Inferior parietal cortex (tissue), 1 donor: Measurements from ENCODE around the gene DNAAF1.
"Not testable (repeated sequence)": the region's sequence is repeated elsewhere in the genome, so short reads cannot be mapped to it uniquely, and the experiment has no call there.

ENCODE experiments used
- DNase-seq: peaks from one replicate; pipeline ENCODE4 v3.0.0-alpha.2; 2016; ENCODE audit errors: extremely low spot score

Gene DNAAF1

DNA sequence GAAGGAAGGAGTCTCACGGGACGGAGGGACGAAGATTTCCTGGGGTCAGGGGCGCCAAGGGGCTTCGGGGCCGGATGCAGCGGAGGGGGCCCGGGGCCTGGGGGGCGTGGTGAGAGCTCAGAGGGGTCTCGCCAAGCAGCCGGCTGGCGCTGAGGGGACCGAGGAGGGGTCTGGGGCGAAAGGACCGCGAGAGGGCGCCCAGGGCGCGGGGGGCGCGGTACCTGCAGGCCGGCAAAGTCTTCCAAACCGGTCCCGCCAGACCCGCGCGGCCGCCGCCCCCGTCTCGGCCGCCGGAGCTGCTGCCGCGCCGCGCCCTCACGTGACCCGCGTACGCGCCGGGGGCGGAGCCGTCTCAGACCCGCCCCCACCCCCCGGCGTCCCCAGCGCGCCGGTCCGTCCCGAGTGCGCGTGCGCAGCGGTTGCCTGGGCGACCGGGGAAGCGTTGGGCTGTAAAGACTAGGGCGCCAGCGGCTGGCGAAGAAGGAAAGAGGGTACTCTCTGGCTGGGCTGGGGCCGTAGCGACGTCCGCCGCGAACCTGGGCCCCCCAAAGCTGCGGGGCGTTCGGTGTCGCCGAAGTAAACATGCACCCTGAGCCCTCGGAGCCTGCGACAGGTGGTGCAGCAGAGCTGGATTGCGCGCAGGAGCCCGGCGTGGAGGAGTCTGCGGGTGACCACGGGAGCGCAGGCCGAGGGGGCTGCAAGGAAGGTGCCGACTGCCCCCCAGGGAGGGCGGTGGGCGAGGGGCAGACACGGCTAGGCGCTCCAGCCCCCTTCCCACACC lies at the start of gene DNAAF1, which contains the start of gene HSDL1:
Gene DNAAF1 (plus strand): TSS at position 450 of the 781 bp plus-strand sequence. CDS start 133 bp downstream, at position 583.
Gene HSDL1 (minus strand): TSS at position 319 of the 781 bp plus-strand sequence. CDS start 13,856 bp downstream, outside the sequence.
- DNase-seq, result peak; percentile 87

DNA sequence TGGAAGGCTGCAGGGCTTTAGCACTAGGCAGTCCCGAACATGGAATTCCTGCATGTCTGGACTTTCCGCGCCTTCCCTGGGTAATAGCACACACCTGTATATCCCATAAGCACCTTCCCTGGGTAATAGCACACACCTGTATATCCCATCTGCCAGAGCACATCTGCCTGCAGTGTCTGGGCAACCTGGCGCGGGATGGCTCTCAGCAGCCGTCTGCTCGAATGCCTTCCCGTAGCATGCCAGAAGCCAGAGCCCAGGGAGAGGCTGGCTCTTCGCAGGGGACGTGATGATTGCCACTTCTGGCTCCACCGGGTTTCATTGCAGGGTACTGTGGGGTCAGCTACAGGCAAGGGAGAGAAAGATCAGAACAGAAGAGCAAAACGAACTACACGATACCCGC lies 49.6 kb upstream of the DNAAF1 start:
- DNase-seq, result no peak

DNA sequence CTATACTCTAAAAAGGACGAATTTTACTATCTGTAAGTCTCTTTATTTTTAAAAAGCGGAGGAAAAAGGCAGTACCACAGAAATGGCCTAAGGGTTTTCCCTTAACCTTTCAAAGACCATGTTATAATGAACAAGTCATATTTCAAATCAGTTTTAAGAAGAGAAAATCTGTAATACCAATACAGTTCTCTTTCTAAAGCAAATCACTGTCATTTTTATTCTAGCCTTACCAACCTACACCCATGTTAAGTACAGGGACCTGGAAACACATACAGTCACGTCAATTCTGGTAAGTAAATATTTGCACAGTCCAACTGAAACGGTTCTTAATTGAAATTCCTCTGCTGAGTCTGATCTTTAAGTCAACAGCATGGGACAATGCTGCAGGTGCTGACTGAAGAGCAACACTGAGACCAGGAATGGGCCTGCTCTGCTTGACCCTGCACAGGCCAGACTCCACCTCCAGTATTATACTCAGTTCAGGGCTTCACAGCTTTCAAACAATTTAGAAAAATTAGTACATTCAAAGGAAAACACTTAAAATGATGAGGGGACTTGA lies 48.6 kb upstream of the DNAAF1 start:
- DNase-seq, result no peak

DNA sequence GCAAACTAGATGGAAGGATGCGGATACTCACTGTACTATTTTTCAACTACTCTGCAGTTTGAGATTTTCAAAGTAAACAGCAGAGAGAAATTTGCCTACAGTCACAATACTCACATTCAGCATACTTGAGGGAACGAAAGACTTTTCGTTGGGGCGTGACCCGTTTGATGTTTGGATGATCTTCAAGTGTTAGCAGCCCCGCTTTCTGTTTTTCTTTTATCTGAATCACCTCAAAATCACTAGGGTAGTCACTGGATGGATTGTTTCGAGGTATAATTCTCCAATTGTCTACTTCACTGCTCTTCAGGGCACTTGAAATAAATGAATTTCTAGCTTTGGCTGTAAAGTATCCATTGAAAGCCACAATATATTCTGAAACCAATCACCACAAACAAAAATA lies 46.2 kb upstream of the DNAAF1 start:
- no peak for DNase-seq

DNA sequence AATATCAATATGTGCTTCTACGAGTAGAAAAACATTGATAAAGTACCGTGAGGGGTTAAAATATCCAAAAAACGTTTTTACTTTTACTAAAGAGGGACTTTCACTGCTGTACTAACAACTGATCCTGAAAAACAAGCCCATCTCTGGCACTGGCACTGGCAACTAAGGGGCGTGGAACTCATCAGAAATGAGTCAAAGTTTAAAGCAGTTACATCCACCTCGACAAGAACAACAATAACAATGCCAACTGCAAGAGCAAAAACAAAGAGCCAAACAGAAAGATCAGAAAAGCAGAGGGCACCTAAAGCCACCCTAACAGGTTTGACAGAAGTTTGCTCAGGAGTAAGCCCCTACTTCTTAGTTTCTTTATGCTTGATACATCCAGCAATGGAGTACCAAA lies 41.4 kb upstream of the DNAAF1 start:
- no peak for DNase-seq

DNA sequence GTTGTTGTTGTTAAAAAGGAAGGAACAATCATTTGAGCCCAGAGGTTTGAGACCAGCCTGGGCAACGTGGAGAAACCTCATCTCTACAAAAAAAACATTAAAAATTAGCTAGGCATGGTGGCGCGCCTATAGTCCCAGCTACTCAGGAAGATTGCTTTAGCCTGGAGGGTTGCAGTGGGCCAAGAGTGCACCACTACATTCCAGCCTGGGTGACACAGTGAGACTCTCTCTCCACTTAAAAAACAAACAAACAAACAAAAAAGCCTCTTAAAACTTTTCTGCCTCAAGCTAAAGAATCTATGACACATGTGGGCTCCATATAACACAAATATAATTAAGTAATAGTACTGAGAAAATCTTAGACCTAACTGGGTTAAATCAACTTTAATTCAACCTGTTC lies 40.9 kb upstream of the DNAAF1 start:
- no peak for DNase-seq

DNA sequence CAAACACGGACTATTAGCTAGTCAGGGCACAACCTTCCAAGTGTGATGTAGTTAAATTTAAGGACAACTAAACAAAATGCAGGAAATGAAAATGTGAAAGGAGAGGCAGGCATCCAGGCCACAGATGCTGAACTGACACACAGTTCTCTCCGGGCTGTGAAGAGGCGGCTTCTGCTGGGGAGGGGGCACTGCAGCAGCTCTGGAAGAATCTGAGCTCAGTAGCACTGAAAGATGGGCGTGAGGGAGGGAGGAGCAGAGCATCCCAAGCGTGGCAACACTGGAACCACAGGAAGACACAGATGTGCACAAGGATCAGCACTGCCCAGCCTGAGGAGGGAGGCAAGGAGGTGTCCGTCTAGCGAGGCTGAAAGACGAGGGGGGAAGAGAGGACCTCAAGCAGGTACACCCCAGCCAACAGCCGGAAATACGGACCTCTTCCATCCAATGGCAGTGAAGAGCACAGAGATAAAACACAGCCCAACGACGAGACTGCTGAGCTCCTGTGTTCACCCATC lies 39.8 kb upstream of the DNAAF1 start:
- no peak for DNase-seq

DNA sequence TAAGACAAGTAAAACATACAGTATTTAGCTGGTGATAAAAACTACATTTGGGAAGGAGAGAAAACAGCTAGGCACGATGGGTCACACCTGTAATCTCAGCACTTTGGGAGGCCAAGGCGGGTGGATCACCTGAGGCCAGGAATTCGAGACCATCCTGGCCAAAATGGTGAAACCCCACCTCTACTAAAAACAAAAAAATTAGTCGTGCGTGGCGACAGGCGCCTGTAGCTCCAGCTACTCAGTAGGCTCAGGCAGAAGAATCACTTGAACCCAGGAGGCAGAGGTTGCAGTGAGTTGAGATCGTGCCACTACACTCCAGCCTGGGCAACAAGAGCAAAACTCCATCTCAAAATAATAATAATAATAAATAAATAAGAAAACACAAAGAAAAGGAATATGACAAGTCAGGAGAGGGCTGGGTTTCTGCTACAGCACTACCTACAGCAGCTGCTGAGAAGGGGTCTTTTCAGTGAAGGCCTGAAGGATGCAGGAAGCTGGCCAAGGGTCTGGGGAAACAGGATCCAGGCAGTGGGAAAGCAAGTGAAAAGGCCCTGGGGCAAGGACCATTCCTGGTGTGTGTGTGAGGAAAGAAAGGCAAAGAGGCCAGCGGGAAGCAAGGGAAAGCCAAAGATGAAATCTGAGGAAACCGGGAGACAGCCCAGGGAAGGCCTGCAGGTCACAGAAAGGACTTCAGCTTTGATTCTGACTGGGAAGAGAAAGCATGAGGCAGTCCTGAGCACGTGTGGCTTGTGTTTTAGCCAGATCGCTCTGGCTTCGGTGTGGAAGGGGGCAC lies 39.0 kb upstream of the DNAAF1 start:
- DNase-seq, result no peak

DNA sequence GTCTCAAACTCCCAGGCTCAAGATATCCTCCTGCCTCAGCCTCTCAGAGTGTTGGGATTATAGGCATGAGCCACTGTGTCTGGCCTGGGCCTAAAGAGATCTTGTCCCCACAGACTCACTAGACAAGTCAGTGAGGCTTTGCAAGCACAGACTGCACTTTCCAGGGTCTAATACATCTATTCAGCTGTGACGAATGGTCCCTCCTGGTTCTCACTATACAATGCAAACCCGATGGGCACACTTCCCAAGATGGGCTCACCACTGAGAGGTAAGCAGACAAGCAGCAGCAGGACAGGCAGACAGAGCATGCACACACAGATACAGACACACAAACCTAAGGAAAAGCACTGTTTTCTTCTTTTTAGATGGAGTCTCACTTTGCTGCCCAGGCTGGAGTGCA lies 37.2 kb upstream of the DNAAF1 start:
- DNase-seq, result no peak

DNA sequence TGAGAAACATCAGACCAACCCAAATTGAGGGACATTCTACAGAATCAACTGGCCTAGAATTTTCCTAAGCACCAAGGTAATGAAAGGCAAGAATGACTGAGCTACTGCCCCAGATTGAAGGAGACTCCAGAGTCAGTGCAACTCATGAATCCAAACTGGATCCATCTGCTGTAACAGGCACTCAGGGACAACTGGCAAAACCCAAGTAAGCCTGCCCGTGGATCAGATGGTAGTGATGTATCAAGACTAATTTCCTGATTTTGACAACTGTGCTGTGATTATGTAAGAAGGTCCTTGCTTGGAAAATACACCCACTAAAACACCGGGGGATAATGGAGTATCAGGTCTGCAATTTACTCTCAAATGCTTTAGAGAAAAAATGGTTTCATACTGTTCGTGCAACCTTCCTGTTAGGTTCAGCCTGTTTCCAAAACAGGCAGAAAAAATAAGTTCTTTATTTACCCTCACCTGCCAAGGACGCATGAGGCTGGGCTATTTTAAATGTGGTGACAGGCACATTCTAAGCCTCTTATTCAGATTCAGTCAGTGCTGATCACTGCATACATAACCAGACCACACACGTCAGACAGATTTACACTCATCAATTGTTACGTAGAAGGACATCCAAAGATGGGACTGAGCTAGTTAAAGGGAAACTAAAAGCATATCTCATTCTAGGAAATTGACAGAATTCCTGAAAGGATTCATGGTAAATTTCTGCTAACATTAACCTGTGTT lies 35.3 kb upstream of the DNAAF1 start:
- no peak for DNase-seq

DNA sequence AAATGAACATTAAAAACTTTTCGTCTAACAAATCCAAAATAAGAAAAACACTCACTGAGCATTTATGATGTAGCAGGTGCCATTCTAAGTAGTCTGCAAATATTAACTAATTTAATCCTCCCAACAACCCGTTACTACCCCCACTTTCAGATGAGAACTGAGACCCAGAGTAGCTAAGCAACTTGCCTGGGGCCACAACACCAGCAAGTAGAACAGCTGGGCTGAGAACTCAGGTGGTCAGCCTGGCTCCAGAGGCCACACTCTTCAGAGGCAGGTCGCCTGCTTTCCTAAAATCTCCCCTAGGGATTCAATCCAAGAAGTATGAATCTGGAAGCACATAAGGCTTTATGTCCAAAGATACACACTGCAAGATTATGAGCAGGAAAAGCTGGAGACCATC lies 34.6 kb upstream of the DNAAF1 start:
- no peak for DNase-seq

DNA sequence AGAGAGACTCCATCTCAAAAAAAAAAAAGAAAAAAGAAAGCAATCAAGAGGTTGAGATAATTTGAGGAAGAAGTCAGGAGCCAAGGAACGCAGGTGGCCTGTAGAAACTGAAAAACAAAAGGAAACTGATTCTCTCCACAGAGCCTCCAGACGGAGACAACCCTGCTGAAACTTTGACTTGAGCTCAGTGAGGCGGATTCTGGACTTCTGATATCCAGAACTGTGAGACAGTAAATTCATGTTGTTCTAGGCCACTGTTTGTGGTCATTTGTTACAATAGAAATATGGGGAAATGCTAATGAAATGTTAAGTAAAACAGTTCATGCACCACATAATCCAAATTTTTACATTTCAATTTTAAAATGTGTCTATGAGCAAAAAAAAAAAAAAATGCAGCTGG lies 33.6 kb upstream of the DNAAF1 start:
- DNase-seq, result no peak

DNA sequence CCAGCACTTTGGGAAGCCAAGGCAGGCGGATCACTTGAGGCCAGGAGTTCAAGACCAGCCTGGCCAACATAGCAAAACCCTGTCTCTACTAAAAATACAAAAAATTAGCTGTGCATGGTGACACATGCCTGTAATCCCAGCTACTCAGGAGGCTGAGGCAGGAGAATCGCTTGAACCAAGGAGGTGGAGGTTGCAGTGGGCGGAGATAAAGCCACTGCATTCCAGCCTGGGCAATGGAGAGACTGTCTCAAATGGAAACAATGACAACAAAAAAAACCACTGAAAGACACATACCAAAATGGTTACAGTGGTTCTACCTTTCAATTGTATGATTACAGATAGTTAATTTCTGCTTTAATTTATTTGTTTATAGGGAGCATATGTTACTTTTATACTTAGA lies 33.2 kb upstream of the DNAAF1 start:
- not testable (repeated sequence) for DNase-seq

DNA sequence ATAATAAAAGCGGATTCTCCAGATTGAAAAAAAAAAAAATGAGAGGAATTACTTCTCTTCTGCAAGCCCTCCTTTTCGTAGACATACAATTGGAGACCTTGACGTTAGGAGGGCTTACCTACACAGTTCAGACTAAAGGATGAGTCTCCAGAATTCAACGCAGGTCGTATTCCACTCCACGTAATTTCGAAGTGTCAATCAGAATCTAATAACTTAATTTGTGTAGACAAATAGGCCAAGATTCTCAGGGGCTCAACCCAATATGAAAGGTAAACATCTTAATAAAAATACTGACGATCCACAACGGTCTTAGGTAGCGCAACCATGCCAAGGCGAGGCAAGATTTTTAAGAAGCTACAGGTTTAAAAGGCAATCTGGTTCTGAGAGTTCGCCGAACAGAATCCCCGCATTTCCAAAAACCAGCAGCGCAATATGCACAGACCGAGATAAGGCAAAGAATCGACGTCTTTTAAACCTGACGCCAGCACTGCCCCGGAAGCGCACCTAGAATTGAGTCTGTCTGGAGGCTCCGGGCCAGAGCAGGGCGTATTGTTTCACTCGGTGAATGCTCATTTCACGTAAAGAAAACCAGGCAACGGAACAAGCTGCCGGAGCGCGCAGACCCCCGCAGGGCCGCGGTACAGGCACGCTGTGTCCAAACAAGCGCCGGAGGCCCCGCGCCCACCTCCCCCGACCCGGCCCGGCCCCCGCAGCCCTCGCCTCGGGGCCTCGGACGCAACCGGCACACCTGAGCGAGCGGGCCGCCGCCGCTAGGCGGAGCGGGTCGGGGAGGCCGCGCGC lies 29.0 kb upstream of the DNAAF1 start:
- peak; percentile 59 for DNase-seq

DNA sequence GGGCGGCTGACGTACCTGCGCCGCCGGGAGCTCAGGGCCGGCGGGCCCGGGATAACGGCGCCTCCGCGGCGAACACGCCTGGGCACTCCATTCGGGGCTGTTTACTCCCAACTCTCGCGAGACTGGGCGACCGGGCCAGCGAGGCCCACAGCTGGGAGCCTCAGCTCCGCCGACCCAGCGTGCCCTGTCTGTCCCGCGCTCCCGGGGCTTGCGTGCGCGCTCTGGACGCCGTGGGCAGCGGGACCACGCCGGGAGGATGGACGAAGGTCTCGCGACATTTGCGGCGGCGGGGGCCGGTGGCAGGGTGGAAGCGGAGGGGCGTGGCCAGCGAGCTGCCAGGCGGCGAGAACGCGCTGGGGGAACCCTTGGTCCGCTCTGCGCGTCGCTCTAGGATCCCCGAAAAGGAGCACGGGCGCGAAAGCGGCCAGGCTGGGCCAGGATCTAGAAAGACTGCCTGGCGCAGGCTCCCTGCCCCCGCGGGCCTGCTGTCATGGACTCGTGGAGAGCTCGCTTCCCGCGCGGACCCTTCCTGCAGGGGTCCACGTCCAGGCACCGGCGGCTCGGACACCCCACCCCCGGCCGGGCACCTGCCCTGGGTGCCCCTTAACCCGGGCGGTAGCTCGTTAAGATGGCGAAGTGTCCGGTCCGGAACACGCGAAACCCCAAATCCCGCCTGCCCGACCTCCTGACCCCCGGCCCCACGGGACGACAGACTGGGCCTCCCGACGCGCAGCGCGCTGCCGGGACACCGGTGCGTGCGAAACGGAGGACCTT lies 28.2 kb upstream of the DNAAF1 start, which contains the start of gene MBTPS1:
Gene MBTPS1 (minus strand): TSS at position 223 of the 774 bp plus-strand sequence. CDS start 15,159 bp downstream, outside the sequence.
- peak; percentile 97 for DNase-seq

DNA sequence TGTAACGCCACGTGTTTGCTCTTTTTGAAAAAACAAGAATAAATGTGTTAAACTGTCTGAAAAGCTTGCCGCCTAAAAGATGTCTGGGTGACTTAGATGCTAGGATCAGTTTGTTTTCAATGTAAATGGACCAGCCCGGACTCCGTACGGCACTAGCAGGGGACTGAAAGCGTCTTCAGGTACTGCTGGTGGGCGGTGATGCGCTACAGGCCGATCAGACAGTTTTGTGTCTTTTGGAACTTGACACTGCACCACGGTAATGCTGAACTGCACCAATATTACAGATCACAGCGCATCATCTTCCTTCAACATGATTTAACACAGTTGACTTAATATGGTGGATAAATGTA lies 27.6 kb upstream of the DNAAF1 start:
- DNase-seq, result peak; percentile 60

DNA sequence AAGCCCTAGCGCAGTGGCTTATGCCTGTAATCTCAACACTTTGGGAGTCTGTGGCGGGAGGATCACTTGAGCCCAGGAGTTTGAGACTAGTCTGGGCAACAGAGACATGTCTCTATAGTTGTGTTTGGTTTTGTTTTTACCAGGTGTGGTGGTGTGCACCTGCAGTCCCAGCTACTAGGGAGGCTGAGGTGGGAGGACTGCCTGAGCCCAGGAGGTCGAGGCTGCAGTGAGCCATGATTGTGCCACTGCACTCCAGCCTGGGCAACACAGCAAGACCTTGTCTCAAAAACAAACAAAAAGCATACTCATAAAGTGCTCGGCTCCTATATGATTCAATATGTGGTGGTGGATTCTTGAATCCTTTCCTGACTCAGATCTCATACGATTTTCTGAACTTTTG lies 26.8 kb upstream of the DNAAF1 start:
- DNase-seq, result not testable (repeated sequence)

DNA sequence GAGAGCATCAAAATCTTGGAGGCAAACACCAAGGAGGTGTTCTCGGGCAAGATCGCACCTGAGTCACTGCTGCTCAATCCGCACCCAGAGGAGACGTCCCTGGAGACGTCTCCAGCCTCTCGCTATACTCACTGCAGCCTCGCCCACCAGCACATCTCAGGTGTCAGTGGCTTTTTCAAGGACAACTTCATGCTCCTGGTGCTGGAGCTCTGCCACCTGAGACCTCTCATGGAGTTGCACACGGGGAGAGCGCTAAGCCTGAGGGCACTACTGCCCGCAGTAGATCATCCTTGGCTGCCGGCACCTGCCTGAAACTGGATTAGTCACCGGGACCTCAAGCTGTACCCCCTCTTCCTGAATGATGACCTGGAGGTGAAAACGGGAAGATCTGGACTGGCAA lies 25.7 kb upstream of the DNAAF1 start:
- DNase-seq, result no peak

DNA sequence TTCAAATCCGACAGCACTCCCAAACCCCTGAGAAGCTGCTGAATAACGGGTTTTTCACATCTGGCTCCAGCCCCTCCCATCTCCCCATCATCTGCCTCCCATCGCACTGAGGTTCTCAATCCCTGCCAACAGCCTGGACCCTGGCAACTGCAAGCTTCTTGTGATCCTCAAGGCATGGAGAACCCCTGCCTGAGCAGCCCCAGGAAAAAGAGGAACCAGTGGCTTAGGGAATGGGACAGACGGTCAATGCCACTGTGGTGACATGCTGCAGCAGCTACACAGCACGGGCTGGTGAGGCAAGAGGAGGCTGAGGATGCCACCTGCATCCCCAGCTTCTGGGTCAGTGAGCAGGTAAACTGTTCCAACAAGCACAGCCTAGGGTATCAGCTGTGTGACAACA lies 25.1 kb upstream of the DNAAF1 start:
- DNase-seq, result no peak

DNA sequence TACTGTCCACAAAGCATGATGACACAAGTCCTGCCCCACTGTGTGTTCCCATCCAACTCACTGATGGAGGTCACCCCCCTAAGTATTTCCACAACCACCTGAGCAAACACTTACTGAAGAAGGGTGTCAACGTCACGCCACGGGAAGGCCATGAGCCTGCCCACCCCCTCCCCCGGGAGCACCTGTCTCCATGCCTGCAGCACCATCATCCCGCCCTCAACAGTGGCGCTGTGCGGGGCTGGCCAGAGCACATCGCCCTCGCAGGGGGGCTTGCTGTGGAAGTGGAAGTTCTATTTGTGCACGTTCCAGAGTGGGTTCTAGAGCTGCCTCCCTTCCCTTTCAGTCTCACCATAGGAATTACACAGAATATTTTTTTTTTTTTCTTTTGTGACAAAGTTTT lies 24.1 kb upstream of the DNAAF1 start:
- no peak for DNase-seq
